Activated CD8-positive, alpha-beta memory T cell treated with anti-CD3 and anti-CD28 coated beads, Interleukin-2, amount 50 U/mL, for 1 hour (primary cell): ENCODE results near the gene PIK3C2A.

Experiments used
- DNase-seq: peaks from one replicate; pipeline ENCODE4 v3.0.0-alpha.2; 2020; ENCODE audit errors: extremely low read depth

The PIK3C2A gene

DNA sequence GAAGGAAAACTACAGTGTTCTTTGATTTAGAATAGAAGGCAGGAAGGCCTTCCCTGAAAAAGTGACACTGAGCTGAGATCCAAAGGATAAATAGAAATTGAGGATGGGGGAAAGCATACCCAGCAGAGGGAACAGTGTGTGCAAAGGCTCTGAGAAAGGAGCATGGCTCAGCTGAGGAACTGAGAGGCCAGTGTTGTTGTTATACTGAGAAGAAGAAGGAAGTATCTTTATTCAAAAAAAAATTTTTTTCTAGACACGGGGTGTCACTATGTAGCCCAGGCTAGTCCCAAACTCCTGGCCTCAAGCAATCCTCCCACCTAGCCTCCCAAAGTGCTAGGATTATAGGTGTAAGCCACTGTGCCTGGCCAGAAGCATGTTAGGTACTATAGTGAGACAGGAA lies 3.5 kb upstream of the PIK3C2A start:
- DNase-seq = no peak

DNA sequence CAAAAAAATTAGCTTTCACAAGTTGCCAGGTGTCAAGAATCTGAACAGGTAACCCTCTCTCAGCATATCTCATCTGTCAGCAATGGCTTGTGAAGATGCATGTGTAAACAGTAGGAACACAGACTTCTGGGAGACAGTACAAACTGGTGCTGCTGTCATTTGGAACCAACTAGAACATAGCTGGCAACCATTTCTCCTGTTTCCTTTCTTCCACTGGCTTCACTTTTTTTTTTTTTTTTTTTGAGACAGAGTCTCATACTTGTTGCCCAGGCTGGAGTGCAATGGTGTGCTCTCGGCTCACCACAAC lies 2.1 kb upstream of the PIK3C2A start:
- no peak for DNase-seq

DNA sequence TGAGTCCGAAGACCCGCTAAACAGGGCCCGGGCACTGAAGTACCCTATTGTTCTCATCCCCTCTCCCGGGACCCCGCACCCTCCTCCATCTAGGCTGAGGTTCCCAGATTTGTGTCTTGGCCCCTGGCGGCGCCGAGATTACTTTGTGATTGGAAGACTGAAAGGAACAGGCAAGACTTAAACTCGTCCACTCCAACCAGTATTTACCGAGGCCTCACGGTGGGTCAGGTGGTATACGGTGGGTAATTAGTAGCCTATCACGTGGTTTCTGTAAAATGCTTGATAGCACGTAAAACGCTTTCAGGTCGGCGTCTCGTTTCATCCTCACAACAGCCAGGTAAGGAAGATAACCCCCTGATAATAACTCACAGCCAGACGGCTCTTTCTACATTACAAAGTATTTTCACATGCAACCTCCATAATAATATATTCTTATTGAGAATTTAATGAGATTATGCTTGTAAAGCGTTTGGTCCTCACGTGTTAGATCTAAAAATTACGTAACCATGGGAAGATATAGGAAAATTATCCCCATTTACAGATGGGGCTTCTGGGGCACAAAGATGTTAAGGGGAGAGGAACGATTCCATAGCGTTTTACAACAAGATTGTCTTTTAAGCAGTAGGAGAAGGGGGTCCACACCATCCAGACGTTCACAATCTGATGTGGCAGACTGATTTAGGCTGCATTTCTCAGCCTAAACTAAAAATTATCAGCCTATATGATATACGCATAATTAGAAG lies 642 bp upstream of the PIK3C2A start:
- no peak for DNase-seq

DNA sequence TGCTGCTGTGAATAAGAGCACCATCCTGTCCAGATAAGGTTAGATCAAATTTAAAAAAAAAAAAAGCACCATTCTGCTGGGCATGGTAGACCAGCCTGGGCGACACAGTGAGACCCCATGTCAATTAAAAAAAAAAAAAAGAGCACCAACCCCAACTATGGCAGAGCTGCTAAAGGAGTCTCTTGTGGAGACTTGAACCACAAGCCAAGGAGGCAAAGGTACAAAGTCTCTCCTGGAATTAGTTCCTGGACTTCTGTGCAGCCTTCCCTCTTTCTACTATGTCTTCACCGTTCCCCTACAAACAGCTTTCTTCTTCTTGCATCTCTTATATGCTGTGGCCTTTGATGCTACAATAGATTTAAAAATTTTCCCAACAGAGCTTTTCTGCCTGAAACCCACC lies 1.3 kb downstream of the PIK3C2A start:
- no peak for DNase-seq

DNA sequence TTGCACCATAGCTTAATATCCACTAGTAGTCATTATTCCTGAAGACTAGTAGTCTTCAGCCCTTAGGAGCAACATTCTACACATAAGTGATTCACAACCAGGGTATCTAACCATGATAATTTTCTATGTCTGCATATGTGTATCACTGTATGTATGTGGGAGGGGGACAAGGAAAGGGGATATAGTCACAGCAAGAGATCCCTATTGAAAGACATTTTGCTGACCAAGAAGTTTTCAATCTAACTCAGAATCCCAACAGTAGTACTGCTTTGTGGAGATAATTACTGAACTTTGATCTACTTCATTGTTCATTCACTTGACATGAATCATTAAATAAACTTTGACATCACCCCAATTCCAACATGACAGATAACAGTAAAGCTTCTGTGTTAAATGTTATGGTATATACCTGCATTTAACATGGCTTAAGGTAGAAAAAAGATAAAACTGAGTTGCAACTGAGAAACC lies 10.3 kb downstream of the PIK3C2A start:
- DNase-seq = no peak

DNA sequence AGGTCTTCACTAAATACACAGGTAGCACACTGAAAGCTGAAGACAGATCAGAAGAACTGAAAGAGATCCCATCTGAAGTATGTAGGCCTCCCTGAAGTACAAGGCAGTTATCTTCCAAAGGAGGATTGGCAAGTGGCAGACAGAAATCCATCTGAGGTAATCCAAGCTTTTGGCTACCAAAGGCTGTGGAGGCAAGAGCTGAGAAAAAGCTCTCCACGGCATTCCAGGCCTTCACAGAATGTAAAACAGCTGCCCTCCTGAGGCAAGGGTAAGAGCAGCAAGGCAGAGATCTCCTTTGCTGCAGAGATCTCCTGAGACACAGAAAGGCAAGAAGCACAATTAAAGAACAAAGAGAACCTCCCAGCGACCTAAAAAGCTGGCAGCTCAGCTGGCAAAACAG lies 19.1 kb downstream of the PIK3C2A start:
- no peak for DNase-seq

DNA sequence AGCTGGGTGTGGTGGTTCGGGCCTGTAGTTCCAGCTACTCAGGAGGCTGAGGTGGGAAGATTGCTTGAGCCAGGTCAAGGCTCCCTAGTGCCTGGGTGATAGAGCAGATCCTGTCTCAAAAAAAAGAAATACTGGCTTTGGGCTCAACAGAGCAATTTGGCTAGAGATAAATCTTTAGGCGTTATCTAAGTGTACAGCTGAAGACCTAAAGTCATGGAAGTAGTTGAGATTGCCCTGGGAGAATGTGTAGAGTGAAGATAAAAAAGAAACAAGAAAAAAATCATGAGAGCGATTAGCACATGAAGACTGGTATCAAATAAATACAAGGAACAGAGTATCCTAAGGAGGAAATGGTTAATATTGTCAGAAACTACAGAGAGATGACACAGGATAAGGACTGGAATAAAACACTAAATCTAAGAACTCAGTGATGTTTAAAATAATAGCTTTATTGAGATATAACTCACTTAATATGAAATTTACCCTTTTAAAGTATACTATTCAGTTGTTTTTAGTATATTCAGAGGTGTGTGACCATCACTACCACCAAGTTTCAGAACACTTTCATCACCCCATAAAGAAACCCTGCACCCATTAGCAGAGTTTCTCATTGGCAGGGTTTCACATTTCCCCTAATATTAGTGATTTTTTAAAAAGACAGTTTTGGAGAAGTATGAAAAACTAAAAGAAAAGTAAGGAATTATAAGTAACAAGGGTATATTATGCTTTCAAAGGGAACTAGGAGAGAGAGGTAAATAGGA lies 20.7 kb downstream of the PIK3C2A start:
- no peak for DNase-seq

DNA sequence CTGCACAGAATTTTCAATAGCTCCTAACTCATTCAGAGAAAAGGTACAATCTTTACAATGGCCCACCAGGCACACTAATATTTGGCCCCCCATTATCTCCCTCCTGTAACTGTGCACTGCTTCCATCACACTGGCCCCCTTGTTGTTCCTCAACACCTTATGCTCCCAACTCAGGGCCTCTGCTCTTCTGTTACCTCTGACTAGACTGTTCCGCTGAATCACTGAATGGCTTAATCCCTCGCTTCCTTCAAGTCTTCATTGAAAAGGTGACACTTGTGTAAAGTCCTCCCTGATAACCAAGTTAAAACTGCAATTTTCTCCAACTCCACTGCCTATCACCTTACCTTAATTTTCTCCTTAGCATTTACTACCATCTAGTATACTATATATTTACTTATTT lies 21.8 kb downstream of the PIK3C2A start:
- DNase-seq = no peak

DNA sequence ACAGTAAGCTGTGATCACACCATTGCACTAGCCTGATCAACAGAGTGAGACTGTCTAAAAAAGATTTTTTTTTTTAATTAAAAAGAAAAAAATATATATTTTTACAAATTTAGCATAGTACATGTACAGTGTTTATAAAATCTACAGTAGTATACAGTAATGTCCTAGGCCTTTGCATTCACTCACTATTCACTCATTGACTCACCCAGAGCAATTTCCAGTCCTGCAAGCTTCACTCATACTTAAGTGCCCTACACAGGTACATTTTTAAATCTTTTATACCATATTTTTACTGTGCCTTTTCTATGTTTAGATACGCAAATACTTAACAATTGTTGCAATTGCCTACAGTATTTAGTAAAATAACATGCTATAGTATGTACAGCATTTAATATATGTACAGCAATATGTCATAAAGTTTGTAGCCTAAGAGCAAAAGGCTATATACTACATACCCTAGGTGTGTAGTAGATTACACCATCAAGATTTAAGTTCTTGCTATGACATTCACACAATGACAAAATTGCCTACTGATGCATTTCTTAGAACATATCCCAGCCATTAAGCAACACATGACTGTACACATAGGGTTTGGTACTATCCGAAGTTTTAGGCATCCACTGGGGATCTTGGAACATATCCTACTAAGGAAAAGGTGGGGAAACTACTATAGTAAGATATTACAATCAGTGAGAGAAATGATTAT lies 22.8 kb downstream of the PIK3C2A start:
- no peak for DNase-seq

DNA sequence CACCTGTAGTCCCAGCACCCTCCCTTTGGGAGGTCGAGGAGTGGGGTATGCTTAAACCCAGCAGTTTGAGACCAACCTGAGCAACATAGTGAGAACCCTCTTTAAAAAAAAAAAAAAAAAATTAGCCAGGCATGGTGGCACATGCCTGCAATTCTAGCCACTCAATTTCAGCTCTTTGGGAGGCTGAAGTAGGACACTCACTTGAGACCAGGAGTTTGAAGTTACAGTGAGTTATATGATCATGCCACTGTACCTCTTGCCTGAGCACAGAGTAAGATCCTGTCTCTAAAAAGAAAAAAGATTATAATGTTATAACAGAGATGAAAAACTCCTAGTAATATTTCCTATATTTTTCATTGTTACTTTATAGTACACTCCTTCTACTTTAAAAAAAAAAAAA lies 23.9 kb downstream of the PIK3C2A start:
- DNase-seq = no peak

DNA sequence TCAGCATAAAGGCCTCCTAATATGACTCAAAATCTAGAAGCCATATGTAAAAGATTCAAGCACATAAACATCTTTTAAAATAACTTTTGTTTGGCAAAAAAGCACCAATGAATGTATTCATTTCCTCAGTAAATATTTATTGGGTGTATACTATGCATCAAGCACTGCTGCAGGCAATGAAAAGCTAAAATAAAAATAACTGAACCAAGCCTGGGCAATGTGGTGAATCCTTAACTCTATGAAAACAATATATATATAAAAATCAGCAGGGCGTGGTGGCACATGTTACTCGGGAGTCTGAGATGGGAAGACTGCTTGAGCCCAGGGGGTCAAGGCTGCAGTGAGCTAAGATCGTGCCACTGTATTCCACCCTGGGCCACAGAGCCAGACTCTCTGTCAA lies 27.8 kb downstream of the PIK3C2A start:
- no peak for DNase-seq

DNA sequence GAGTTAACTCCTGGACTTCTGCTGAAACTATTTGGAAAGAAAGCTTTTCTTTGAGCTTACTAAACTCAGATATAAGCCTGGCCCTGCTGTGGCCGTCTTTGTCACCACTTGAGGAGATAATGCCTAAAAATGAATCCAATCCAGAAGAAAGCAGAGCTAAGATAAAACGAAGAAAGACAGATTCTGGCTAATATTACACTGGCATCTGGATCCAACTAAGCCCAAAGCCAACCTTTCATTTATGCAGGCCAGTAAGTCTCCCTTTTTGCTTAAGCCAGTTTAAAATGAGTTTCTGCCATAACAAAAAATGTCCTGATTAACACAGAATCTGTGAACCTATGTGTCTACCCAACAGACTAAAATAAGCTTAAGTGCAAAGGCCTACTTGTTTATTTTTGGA lies 34.5 kb downstream of the PIK3C2A start:
- no peak for DNase-seq

DNA sequence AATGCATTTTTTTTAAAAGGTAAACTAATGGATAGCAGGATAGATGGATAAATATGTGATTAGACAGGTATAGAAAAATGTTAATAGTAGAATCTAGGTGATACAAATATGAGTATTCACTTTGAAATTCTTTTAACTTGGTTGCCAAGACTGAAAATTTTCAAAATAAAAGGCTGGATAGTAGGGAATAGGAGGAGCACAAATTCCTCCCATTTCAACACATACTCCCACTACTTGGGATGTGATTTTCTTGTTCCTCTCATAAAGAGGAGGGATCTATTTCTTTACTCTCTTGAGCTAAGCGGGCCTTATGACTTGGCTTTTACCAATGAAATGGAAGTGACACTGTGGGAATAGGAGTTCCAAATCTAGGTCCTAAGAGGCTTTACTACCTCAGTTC lies 35.9 kb downstream of the PIK3C2A start:
- no peak for DNase-seq

DNA sequence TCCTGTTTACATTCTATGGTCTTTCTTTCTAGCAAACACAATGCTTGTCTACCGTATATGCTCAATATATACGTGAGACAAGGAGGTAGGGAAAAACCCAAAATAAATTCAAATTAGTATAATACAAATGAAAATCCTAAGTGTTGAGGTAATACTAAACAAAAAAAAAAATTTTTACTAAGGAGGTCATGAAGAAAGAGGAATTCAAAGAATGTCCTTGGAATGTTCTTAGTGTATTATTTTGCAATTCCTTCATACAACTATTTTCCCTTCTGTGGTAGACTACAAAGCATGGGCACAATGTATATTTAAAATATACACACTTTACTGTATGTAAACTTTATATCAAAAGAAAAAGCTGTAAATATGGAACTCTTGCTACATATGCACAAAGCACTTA lies 36.4 kb downstream of the PIK3C2A start:
- DNase-seq = no peak

DNA sequence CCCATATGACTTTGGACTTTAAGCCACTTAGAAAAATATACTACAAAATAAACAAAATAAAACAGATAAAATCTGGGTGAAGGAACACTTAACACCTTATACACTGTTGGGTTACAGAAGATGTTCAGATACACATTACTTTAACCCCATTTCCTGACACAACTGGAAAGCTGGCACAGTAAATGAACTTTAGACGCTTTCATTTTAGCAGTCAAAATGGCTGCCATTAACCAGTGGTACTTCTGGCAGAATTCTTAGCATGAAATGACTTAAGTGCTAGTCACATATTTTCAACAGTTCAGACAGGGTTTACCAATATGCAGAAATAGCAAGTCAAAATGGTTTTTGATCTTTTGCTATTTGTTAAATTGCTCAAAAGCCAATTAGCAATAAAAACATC lies 37.9 kb downstream of the PIK3C2A start:
- DNase-seq = no peak

DNA sequence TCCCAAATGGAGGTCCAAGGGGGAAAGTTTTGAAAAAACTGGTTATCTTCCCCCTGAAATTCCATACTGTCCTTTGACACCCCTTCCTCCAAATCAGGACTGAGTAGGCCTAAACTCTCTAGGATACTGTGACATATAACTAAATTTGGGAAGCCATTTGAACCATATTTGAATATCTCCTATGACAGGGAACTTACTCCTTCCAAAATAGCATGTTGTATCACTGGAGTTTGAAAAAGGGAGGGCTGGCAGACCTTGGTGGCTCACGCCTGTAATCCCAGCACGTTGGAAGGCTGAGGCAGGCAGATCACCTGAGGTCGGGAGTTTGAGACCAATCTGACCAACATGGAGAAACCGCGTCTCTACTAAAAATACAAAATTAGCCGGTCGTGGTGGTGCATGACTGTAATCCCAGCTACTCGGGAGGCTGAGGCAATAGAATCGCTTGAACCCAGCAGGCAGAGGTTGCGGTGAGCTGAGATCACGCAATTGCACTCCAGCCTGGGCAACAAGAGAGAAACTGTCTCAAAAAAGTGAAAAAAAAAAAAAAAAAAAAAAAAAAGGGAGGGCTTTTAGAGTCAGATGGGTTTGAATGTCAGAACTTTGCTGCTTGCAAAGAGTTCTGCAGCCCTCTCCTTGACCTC lies 42.4 kb downstream of the PIK3C2A start:
- no peak for DNase-seq

DNA sequence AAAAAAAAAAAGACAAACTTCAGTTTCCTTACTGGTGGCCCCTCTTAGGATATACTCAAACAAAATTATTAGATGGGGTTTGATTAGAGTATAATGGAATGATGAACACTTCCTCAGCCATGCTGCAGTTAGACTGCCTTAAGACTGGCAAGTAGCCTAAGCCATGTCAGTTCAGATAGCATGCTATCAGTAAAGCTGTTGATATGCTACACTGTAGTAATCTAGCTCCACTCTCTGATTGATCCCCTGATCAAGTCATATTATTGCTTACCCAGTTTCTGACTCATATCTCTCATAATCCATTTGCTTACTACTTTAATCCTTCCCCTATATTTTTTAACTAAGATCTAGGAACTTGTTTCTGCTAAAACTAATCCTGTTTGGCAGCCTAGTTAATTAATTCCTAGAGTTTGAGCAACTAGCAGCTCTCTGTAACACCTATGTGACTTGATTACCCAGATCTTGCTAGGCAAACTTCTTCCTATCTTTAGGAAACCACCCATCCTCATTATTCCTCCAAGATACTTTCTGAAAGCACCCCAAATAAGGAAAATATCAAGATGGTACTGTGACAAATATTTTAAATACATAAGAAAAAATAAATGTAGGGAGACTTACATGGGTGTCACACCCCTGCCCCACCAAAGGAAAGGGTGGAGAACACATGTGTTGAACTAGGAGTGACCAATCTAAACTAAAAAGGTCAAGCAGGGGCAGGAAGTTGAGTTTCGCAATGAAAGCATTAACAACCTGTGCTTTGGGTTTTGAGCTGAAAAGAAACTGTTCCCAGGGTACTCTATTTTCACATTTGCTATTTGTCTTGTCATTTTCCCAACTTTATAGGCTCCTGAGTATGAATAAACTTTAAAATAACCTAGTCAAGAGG lies 43.2 kb downstream of the PIK3C2A start:
- no peak for DNase-seq

DNA sequence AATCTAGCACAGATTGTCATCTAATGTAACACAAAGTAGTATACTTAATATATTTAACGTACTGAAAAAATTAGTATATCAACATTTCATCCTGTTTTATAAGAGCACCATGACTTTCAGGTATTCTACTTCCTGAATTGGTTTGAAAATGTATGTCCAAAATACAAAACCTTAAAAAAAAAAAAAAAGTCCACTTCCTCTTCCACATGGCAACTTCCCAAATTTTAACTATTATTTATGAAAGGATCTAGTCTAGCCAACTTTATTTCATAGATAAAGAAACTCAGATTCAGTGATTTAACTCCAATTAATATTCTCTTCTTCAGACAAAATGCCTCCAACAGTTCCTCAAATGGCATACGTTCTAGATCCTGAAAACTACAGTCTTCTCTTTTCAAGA lies 44.0 kb downstream of the PIK3C2A start:
- DNase-seq = no peak

DNA sequence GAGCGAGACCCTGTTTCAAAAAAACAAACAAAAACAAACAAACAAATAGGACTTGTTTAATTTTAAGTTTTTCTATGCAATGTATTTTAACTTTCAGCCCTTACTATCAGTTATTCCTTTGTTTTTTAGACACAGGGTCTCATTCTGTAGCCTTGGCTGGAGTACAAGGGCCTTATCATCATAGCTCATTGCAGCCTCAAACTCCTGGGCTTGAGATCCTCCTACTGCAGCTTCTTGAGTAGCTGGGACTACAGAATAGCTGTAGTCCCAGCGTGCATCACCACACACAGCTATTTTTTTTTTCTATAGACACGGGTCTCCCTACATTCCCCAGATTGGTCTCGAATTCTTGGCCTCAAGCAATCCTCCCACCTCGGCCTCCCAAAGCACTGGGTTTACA lies 44.5 kb downstream of the PIK3C2A start:
- DNase-seq = no peak

DNA sequence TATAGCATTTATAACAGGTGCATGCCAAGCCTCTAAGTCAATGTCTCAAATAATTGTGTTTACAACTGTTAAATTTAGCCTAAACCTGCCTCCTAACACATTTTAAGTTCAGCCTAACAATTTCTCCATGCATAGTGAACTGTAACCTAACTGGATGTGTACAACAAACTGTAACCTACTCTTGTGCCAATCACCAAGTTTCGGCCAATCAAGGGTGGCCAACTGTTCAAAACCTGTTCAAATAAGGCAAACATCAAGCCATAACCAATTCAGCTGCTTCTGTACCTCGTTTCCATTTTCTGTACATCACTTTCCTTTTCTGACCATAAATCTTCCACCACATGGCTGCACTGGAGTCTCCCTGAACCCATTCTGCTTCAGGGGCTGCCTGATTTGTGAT lies 45.4 kb downstream of the PIK3C2A start:
- no peak for DNase-seq

DNA sequence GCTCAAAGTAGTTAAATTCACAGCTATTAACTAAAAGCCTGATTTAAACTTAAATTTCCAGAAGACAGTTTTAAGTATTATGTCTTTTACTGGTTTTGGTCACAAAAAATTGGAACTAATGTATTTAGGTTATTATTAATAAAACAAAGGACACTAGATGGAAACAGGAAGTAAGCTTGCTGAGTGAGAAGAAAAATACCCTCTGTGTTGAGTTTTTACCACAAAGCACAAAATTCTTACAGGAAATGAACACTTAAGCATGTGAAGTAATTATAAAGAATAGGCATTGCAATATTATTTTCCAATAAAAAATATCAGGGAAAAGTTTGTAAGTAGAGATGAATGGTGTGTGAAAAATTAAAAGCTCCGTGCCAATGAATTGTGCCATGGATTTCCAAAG lies 46.3 kb downstream of the PIK3C2A start:
- no peak for DNase-seq

DNA sequence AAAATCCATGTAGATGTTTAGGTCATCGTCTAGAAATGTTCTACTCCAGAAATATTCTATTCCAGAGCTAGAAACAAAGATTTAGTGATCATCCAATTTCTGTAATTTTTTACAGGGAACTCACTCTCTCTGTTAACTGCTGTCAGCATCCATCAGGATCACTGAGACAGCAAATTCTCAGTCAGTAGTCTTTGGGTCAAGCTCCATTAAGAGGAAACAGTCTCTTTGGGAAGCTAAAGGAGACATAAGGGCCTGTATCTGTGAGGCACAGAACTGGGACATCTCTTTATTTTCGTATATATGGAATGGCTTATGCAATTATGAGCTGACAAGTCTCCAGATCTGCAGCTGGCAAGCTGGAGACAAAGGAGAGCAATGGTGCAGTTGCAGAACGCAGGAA lies 48.3 kb downstream of the PIK3C2A start:
- no peak for DNase-seq
